Ishikawa (cell line): ENCODE data around the gene KYAT1.

ENCODE experiments used
- CREB1 ChIP-seq: IDR thresholded peaks from 2 replicates; pipeline ENCODE4 v1.6.1; 2012; ENCODE audit warnings: low read depth
- EGR1 ChIP-seq: IDR thresholded peaks from 2 replicates; pipeline ENCODE4 v1.6.1; 2012
- EP300 ChIP-seq: IDR thresholded peaks from 2 replicates; pipeline ENCODE4 v1.6.1; 2012; ENCODE audit warnings: borderline replicate concordance
- FOXM1 ChIP-seq: IDR thresholded peaks from 2 replicates; pipeline ENCODE4 v1.6.1; 2012; ENCODE audit warnings: low read depth, borderline replicate concordance
- MAX ChIP-seq: IDR thresholded peaks from 2 replicates; pipeline ENCODE4 v1.6.1; 2012
- NFIC ChIP-seq: IDR thresholded peaks from 2 replicates; pipeline ENCODE4 v1.6.1; 2012
- RAD21 ChIP-seq: IDR thresholded peaks from 2 replicates; pipeline ENCODE4 v1.6.1; 2012; ENCODE audit warnings: low read depth
- REST ChIP-seq: IDR thresholded peaks from 2 replicates; pipeline ENCODE4 v1.6.1; 2012; ENCODE audit warnings: low read depth, mild to moderate bottlenecking
- TAF1 ChIP-seq: IDR thresholded peaks from 2 replicates; pipeline ENCODE4 v1.6.1; 2012; ENCODE audit warnings: low read depth, mild to moderate bottlenecking
- TCF12 ChIP-seq: IDR thresholded peaks from 2 replicates; pipeline ENCODE4 v1.6.1; 2012; ENCODE audit warnings: low read depth
- TEAD4 ChIP-seq: IDR thresholded peaks from 2 replicates; pipeline ENCODE4 v1.6.1; 2012
- USF1 ChIP-seq: IDR thresholded peaks from 2 replicates; pipeline ENCODE4 v1.6.1; 2012
- YY1 ChIP-seq: IDR thresholded peaks from 2 replicates; pipeline ENCODE4 v1.6.1; 2012; ENCODE audit warnings: low read depth
- ZBTB7A ChIP-seq: IDR thresholded peaks from 2 replicates; pipeline ENCODE4 v1.6.1; 2012; ENCODE audit warnings: low read depth

Gene KYAT1

GRCh38 chr9:128877852-128878251 is 3.9 kb downstream of the KYAT1 start:
- TF ChIP-seq MAX, result no peak
- no peak for TF ChIP-seq ZBTB7A
- TF ChIP-seq REST, result no peak
- no peak for TF ChIP-seq EGR1
- TF ChIP-seq RAD21, result 0 out of 2 replicates have a peak, but pooled peaks have one; percentile 13
- TF ChIP-seq CREB1, result no peak

- TF ChIP-seq ZBTB7A (no peak), RAD21 (no peak), FOXM1 (no peak), TEAD4 (no peak), TCF12 (no peak), MAX (no peak), EGR1 (no peak), NFIC (no peak), EP300 (no peak), CREB1 (no peak), YY1 (no peak), REST (no peak)
Measured at GRCh38 chr9:128870128-128870940, 11.4 kb downstream of the KYAT1 start.

GRCh38 chr9:128863647-128864046 is 18.1 kb downstream of the KYAT1 start:
- no peak for TF ChIP-seq TAF1
- peak; percentile 84 for TF ChIP-seq RAD21
- TF ChIP-seq MAX, result 0 out of 2 replicates have a peak, but pooled peaks have one; percentile 37

- TF ChIP-seq FOXM1 (no peak), ZBTB7A (no peak), REST (no peak), TCF12 (no peak), RAD21 (no peak), NFIC (no peak), MAX (no peak), USF1 (no peak), CREB1 (no peak), EP300 (no peak), YY1 (no peak)
Measured at GRCh38 chr9:128862401-128862851, 19.3 kb downstream of the KYAT1 start.
